Measurements from ENCODE around the gene SCARF2. TPM values are rescaled to one million over a fixed set of nuclear protein-coding genes. Genes with fewer than 3 reads are reported as not detected.
"Not testable (repeated sequence)": the region's sequence is repeated elsewhere in the genome, so short reads cannot be mapped to it uniquely, and the experiment has no call there.

The SCARF2 gene
- total and polyA plus RNA-seq, 12 donors = 1.8 to 5.3 (median 3.3) TPM

GRCh38 chr22:20453222-20453621 is 15.6 kb upstream of the SCARF2 start:
- no peak overlapping the region for H3K27ac ChIP-seq
- intact Hi-C loops (cut with DNase I) = no loop called here
- TF ChIP-seq CTCF (IDR thresholded peaks at IDR 0.05) = no peak
- H3K4me1 ChIP-seq = peaks cover 0 to 18% (median 3%) of the 10 kb centered on the region in 9 donors
- H3K27me3 ChIP-seq = no peaks in the 10 kb centered on the region
- H3K9me3 ChIP-seq = no peaks in the 10 kb centered on the region
- DNase-seq (no peak), ATAC-seq (no peak)
- 96 to 99% methylated on average over 3 of the region's 3 CpGs for WGBS, 2 donors
- peaks cover 0 to 61% (median 0%) of the 10 kb centered on the region in 9 donors for H3K36me3 ChIP-seq
- H3K4me3 ChIP-seq = no peak overlapping the region

DNA sequence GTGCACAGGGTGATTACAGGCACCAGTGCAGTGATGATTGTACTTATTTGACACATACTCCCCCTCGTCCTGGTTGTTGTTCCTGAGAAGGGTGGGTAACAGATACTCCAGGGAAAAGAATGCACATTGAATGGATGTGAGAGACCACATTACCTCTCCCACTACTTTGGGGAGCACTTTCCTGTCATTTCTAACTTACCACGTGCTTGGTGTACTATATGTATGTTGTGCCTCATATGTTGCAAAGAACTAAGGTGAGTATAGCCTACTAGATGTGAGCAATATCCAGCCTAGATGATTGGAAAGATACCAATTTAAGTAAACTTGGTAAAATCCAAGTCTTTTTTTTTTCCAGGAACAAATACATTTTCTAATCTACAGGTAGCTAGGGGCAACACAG is 14.3 kb upstream of the SCARF2 start:
- Histone ChIP-seq H3K27ac (no peak overlapping the region), H3K36me3 (peaks cover 0 to 51% (median 0%) of the 10 kb centered on the region in 9 donors), H3K9me3 (no peaks in the 10 kb centered on the region), H3K4me3 (no peak overlapping the region), H3K27me3 (no peaks in the 10 kb centered on the region), H3K4me1 (peaks cover 0 to 18% (median 3%) of the 10 kb centered on the region in 9 donors)
- TF ChIP-seq CTCF (IDR thresholded peaks at IDR 0.05) = no peak
- ATAC-seq (no peak), DNase-seq (no peak)
- 77 to 84% methylated on average over 2 of the region's 2 CpGs for WGBS, 2 donors
- intact Hi-C loops (cut with DNase I) = no loop called here

DNA sequence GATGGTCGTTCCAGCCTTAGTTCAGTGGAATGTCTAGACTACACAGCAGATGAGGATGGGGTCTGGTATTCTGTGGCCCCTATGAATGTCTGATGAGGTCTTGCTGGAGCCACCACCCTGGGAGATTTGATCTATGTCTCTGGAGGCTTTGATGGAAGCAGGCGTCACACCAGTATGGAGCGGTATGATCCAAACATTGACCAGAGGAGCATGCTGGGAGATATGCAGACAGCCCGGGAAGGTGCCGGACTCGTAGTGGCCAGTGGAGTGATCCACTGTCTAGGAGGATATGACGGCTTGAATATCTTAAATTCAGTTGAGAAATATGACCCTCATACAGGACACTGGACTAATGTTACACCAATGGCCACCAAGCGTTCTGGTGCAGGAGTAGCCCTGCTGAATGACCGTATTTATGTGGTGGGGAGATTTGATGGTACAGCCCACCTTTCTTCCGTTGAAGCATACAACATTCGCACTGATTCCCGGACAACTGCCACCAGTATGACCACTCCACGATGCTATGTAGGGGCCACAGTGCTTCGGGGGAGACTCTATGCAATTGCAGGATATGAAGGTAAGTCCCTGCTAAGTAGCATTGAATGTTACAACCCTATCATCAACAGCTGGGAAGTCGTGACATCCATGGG is 13.6 kb upstream of the SCARF2 start:
- WGBS, 2 donors = 94 to 95% methylated on average over 15 of the region's 15 CpGs
- DNase-seq; H3K27ac ChIP-seq; ATAC-seq; H3K9me3 ChIP-seq; intact Hi-C loops (cut with DNase I); H3K27me3 ChIP-seq; H3K4me3 ChIP-seq: not testable (repeated sequence)
- peaks cover 0 to 15% (median 3%) of the 10 kb centered on the region in 9 donors for H3K4me1 ChIP-seq
- peaks cover 0 to 53% (median 3%) of the 10 kb centered on the region in 9 donors for H3K36me3 ChIP-seq

DNA sequence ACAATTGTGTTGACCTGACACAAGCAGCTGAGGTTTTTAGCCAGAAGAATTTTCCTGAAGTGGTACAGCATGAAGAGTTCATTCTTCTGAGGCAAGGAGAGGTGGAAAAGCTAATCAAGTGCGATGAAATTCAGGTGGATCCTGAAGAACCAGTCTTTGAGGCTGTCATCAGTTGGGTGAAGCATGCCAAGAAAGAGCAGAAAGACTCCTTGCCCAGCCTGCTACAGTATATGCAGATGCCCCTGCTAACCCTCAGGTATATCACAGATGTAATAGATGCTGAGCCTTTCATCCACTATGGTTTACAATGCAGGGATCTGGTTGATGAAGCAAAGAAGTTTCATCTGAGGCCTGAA is 12.9 kb upstream of the SCARF2 start:
- DNase-seq = no peak
- H3K9me3 ChIP-seq = no peaks in the 10 kb centered on the region
- intact Hi-C loops (cut with DNase I) = no loop called here
- no peaks in the 10 kb centered on the region for H3K27me3 ChIP-seq
- WGBS, 2 donors = 97 to 100% methylated on average over 1 of the region's 1 CpG
- H3K4me1 ChIP-seq = peaks cover 0 to 9% (median 0%) of the 10 kb centered on the region in 9 donors
- no peak for ATAC-seq
- H3K27ac ChIP-seq = no peak overlapping the region
- no peak for TF ChIP-seq CTCF (IDR thresholded peaks at IDR 0.05)
- H3K36me3 ChIP-seq = peaks cover 0 to 60% (median 10%) of the 10 kb centered on the region in 9 donors
- H3K4me3 ChIP-seq = no peak overlapping the region

DNA sequence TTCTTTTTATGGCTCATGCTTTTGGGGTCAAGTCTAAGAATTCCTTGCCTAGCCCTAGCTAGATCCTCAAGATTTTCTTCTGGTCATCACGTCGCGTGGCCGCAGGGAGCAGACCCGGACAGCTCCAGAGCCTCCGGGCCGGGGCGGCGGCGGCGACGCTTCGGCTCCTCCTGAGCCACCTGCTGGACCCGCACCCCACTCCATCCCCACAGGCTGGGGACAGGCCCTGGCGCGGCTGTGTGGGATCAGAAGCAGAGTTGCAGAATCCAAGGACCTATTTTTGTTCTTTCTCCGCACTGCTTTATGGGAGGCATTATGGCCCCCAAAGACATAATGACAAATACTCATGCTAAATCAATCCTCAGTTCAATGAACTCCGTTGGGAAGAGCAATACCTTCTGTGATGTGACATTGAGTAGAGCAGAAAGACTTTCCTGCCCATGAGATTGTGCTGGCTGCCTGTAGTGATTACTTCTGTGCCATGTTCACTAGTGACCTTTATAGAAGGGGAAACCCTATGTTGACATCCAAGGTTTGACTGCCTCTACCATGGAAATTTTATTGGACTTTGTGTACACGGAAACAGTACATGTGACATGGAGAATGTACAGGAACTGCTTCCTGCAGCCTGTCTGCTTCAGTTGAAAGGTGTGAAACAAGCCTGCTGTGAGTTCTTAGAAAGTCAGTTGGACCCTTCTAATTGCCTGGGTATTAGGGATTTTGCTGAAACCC is 12.4 kb upstream of the SCARF2 start:
- peaks cover 0 to 5% (median 0%) of the 10 kb centered on the region in 9 donors for H3K4me1 ChIP-seq
- no peak for ATAC-seq
- peaks cover 0 to 65% (median 10%) of the 10 kb centered on the region in 9 donors for H3K36me3 ChIP-seq
- H3K27me3 ChIP-seq = no peaks in the 10 kb centered on the region
- no peaks in the 10 kb centered on the region for H3K9me3 ChIP-seq
- intact Hi-C loops (cut with DNase I) = no loop called here
- no peak for DNase-seq
- no peak overlapping the region for H3K4me3 ChIP-seq
- 96% methylated on average over 19 of the region's 19 CpGs for whole genome bisulfite sequencing, 2 donors
- no peak for TF ChIP-seq CTCF (IDR thresholded peaks at IDR 0.05)
- H3K27ac ChIP-seq = no peak overlapping the region

Measured in heart right ventricle (tissue), 16 donors.